HG02852 (cell line): ENCODE results near the gene SUMF1.
"Not testable (repeated sequence)": the region's sequence is repeated elsewhere in the genome, so short reads cannot be mapped to it uniquely, and the experiment has no call there.

Source experiments
- ATAC-seq: cut with Tn5 transposase; IDR thresholded peaks from one replicate; pipeline ENCODE4 v1.9.1; 2021; ENCODE audit warnings: mild to moderate bottlenecking, moderate library complexity; ENCODE audit not compliant: unreplicated experiment

SUMF1 gene

DNA sequence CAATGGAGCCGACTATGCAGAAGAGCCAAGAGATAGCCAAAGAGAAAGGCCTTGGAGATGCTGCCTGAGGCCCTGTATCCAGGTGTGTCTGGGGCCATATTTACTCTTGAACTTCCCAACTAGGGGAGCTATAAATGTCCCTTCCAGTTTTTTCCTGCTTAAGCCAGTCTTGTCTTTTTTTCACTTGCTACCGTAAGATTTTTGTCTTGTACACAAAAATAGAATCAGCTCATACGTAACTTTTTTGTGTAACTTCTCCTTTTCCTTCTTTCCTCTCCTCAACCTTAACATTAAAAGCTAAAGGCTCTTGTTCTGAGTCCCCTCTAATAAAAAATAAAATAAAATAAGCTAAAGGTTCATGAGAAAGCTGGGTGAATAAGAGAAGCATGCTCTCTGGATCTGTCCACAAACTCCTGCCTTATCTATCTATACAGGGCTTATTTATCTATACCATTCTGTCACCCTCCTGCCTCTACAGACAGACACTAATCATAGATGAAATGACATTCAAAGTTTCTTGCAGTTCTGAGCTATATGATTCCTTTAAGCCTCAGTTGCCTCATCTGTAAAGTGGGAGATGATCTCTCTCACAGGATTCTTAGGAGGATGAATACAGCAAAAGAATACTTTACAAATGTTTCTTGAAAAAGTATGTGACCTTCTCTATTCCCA is 4.6 kb downstream of the SUMF1 start:
- no peak for ATAC-seq

DNA sequence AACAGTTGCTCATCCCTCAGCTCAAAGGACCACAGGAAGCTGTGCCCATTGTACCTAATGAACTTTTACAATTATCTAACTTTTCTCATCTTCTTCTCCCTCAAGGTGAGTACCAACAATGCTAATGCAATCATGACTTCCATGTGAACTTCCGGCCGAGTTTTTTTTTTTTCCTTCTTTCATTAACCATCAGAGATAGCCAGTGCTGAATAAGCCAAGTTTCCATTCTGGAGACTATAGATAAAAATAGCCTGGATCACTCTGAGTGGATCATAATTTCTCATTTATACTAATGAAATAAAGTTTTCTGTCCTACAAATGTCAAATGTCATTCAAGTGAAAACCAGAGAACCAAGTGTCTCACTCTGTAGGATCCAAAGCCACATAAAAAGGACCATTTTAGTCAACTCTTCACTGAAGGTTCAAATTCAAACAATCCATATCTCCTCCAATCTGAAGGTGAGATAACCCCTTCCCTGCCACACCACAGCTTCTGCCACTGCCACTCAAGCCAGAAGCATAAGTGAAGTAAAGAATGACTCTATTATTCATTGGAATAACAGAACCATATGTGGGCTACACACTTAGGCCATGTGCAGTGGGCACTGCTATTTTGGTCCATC is 5.5 kb downstream of the SUMF1 start:
- no peak for ATAC-seq

DNA sequence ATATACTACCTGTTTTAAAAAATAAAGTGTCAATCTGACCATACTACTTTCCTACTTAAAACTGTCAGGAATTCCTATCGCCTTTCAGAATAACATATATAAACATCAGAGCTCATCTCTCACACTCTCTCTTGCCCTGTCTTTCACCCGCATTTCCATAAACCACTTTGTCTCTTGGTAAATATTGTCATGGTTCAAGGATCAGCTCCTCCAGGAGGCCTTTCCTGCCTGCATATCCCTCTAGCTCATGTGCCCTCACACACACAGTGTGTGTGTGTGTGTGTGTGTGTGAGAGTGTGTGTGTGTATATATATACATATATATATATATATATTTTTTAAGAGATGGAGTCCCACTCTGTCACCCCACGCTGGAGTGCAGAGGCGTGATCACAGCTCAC is 6.7 kb downstream of the SUMF1 start:
- ATAC-seq = no peak

DNA sequence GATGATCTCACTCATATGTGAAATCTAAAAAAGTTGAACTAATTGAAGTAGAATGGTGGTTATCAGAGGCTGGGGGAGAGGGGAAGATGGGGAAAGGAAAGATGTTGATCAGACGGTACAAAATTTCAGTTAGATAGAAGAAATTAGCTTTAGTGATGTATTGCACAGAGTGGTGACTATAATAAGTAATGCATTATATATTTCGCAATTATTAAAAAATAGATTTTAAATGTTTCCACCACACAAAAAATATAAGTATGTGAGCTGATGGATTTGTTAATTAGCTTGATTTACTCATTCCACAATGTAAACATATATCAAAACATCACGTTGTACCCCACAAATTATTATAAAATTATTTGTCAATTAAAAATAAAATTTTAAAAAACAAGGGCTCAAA is 8.1 kb downstream of the SUMF1 start:
- no peak for ATAC-seq

DNA sequence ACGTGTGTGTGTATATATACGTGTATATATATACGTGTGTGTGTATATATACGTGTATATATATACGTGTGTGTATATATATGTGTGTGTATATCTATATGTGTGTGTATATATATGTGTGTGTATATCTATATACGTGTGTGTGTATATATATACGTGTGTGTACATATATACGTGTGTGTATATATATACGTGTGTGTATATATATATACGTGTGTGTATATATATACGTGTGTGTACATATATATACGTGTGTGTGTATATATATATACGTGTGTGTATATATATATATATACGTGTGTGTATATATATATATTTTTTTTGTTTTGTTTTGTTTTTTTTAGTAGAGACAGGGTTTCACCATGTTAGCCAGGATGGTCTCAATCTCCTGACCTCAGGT is 10.3 kb downstream of the SUMF1 start:
- ATAC-seq = not testable (repeated sequence)

DNA sequence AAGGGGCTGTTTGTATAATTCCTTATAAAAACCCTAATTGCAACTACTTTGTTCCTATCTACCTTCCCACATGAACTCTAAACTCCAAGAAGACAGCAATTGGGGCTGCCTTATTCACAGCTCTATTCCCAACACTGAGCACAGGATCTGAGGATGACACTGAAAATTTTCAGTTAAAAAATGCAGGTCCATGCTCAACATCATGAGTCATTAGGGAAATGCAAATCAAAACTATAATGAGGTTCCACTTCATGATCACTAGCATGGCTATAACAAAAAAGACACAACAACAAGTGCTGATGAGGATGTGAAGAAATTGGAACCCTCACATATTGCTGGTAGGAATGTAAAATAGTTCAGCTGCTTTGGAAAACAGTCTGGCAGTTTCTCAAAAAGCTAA is 12.9 kb downstream of the SUMF1 start:
- no peak for ATAC-seq

DNA sequence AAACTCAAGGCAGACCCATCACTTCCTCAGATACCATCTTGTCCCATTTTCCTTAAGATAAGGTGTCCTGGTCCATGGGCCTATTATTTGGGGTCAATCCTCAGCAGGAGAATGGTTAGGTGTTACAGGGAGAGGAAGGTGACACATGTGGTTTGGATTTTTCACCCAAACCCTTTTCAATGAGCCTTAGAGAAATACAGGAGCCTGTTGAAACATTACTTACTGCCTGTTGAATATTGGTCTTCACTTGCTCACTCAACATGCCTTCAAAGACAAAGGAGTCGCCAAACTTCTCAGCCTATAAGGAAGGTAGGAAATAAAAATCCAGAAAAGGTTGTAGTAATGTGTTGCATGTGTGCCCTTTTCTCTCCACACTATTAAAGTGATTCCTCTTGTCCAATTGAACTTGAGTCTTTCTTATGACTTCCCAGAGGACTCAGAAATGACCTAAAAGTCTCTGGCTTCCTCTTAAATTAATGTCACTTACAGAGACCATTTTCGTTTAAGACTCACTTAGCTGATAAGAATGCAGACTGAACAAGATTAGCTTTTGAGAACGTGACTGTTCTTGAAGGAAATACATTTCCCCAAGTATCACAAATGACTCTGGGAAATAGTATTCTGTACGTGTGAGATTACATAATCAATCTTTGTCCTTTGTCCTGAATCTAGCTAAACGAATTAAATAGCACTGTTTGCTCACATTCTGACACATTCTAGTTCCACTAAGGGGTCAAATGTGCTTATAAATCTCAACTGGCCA is 17.8 kb downstream of the SUMF1 start:
- ATAC-seq = no peak

DNA sequence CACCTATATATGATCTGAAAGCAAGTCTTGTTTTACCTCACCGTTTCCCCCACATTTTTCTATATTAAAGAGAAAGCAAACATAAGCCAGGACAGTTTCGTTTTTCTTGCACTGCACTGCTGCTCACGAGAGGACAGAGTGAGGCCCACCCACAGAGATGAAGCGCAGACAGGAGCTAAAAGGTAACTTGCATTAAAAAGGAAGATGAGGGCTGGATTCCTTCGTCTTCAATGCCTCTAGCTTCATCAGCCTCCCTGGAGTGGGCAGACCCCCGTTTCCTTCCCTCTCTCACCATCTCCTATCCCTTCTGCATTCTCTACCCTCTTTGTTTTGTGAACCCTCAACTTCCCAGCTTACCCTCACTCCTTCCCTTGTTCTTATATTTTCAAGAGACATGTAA is 18.9 kb downstream of the SUMF1 start:
- ATAC-seq = no peak

DNA sequence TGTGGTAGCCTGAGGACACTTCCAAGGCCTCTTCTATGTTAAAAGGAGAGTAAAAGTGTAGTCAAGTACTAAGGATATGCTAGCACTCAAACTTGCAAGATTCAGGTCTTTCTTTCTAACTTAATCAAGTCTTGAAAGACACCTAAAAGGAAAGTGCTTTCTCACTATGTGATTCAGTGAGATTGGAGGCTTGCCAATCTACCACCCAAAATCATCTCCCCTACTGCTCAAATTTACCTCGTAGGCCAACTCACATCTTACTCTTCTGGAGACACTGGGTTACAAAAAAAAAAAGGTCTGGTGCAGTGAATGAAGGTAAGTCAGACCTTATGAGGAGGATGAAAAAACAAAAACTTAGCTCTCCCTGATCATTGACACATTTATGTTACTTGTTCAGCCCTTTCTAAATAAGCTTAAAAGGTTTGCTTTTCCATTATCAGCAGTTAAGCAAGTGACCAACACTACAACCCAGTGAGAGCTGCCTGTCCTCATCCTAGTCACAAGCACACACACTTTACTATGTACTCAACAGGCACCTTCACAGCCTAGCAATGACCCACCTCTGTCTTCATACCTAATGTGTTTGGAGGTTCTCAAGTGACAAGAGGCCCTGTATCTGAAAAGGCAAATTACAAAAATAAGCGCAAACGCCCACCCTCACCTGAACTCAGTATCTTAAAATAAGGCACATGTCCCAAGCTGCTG is 19.6 kb downstream of the SUMF1 start:
- ATAC-seq = no peak

DNA sequence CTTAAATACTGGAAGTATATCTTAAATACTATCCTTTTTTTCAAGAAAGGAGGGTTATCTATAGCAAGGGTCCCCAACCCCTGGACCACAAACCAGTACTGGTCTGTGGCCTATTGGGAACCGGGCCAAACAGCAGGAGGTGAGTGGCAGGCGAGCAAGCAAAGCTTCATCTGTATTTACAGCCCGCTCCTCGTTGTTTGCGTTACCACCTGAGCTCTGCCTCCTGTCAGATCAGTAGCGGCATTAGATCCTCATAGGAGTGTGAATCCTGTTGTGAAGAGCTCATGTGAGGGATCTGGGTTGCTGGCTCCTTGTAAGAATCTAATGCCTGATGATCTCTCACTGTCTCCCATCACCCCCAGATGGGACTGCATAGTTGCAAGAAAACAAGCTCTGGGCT is 26.1 kb downstream of the SUMF1 start:
- ATAC-seq = no peak

DNA sequence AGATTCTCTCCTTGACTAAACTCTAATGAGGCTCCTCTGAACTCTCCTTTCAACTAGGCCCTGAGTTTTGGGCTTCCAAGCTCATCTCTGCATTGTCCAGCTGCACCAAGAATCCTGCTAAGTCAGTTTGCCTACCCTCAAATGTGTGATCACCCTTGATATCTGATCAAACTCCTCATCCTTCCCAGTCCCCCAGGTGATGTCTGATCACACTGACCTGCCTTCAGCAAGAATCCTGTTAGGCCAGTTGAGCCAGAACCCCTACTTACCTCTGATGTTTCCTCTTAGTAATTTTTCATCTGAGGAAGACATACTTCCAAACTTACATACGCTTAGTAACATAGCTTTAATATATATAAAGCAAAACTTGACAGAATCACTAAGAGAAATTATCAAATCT is 28.8 kb downstream of the SUMF1 start:
- ATAC-seq = no peak

DNA sequence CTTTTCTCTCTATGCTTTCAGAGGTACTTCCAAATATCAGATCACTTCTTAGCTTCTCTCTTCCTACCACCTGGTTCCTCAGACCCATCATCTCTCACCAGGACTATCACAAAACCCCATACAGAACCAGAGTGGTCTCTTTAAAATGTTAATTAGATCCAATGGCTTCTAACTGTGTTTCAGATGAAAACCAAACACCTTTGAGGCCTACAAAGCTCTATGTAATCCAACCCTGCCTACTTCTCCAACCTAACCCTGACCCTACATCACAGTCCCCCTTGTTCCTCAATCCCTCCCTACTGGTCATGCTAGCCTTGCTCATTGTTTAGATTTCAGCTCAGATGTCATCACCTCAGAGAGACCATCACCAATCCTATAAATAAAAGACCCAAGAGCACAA is 34.8 kb downstream of the SUMF1 start:
- no peak for ATAC-seq

DNA sequence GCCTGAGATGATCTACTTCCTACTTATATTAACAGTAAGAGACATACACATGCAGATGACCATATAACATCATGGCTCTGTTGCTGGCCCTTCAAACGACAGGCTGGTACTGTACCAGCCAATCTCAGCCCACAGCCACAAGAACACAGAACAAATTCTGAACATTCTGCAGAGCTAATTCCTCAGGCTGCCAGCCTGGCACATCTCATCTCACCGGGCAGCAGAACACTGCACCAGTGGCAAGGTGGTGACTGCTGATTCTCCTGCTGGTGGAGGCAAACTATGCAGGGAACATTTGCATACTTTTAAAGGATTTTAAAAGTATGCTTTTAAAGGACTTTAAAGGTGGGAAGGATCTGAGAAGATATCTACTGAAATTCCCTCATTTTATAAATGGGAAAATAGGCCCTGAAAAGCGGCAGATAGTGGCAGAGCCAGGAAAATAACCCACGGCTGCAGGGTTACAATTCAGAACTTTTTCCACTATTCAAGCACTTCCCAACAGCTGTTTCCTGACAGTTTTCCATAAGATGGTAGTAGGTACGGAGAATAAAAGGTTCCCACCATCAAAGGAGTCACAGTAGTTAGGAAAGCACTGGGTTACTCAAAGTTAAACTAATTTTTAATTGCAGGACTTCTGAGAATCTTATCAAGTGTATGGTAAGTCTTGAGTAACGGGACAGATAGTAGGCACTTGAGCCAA is 37.3 kb downstream of the SUMF1 start:
- ATAC-seq = no peak

DNA sequence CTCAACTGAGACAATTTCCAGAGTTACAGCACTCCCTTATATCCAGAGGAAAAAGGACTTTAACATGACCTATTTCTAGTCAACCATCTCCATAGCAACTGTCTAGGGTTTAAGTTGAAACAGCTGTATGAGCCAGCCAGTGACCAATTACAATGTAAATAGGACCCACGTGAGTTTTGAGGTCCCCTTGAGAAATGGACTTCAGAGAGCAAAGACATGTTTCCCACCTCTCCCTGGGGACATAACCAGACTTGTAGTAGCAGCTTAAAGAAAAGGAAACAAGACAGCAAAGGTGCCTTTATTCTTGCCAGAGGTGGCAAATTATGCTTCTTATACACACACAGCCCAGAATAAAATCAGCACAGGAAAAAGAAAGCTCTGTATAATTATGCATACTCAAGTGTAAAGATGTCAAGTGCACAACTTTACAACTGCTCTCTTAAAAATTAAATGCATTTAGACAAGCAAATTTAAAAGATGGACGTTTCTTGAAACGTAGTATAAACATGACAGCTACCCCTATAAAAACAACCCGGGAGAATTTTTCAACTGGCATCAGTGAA is 40.2 kb downstream of the SUMF1 start:
- peak; percentile 88 for ATAC-seq

DNA sequence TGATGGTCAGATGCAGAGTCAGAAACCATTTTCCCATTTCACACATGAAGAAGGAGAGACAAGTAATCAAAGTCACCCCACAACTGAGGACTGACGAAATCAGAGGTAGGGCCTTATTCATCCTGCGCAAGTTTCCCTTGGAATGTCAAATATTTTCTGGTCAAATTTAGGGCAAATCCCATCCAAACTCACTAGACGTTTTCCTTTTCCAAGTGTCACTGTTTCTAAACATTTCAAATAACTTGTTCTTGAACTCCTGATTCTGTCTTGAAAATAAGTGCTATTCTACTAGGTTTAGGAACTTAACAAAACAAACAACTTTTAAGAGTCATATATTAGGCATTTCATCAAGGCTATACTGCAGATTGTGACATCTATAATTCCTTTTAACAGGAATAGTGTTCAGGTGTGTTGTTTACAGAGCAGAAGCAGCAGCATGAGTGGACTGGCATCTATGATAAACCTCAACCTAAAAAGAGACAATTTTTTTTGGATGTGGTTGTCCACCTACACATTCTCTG is 40.7 kb downstream of the SUMF1 start:
- no peak for ATAC-seq

DNA sequence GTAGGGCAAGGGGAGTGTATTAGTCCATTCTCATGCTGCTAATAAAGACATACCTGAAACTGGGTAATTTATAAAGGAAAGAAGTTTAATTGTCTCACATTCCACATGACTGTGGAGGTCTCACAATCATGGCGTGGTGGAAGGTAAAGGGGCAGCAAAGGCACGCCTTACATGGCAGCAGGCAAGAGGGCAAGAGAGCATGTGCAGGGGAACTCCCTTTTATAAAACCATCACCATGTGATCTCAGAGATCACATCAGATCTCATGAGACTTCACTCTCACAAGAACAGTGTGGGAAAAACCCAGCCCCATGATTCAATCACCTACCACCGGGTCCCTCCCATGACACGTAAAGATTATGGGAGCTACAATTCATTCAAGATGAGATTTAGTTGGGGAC is 41.4 kb downstream of the SUMF1 start:
- ATAC-seq = no peak

DNA sequence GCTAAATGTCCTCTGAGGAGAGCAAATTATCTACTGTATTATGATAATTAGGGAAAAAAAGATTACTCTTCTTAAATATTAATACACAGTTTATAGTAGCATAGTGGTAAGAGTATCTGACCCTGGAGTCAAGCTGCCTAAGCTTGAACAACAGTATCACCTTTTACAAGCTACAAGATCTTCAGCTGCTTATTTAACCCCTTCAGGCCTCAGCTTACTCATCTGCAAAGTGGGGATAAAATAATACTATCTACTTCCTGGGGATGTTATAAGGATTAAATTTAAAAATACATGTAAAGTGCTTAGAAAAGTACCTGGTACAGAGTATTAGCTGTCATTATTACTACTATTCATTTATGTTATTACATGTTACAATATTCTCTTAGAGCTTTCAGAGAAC is 42.0 kb downstream of the SUMF1 start:
- no peak for ATAC-seq

DNA sequence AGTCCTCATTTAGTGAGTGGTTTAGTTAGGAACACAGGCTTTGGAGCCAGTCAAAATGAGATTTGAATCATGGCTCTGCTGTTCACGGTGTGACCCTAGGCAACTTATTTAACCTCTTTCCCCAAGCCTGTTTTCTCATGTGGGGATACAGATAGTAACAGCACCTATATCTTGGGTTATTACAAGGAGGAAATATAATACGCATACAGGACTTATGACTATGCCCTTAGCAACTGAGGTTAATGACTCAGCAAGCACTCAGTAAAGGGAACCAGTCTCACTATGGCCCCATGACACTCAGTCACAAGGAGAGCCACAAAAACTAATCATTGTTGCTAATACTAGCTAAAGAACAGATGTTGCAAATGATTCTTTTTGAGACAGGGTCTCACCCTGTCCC is 45.9 kb downstream of the SUMF1 start:
- peak; percentile 77 for ATAC-seq

DNA sequence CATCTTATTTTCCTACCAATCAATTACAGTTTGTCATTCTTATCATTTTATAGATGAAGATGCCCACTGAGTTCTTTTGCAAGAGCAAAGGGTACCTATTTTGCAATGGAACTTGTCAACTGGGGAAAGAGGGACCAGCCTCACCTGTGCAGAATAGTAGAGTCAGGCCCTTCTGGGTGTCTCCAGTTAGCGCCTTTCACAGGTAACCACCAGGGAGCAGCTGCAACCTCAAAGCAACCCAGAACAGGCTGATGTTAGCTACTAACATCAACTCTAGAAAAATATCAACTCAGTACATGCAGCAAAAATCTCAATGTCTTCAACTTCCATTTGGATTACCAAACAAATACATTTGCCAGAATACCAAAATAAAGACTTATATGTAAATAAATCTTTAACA is 47.1 kb downstream of the SUMF1 start:
- ATAC-seq = no peak

DNA sequence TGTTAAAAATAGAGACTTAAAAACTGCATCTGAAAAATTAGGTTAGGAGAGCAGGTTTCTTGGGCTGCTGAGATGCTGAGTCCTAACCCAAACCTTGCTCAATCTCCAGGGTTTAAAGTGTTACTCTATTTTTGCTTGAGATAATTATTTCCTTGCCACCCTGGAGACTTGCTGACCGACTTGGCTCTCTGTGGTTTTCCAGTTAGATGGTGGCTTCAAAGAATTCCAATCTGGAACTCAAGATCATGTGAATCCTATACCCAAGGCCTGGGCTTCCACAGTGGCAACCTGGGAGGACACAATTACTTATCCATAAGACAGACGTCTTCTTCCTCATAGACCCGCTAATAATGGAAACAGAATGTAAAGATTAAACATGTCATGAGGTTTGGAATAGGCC is 47.7 kb downstream of the SUMF1 start:
- no peak for ATAC-seq

DNA sequence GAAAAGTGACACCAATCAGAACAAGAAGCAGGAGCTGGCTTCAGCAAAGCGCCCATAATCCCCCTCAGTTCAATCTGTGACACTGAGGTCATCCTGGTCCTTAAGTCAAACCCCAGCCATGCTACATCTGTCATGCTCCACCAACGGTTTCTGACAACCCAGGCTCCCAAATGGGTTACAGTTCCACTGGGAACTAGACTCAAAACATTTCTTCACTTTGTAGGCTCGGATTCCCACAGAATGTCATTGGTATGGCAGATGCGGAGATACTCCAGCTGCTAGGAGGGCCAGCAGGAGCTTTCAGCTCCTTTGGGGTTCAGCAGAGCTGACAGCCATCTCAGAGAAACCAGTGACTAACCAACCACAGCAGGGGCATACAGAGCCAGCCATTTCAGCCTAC is 48.9 kb downstream of the SUMF1 start:
- no peak for ATAC-seq
